Neural crest cell (in vitro differentiated cells): ENCODE measurements around the gene FNDC10. TPM values are rescaled to one million over a fixed set of nuclear protein-coding genes. Genes with fewer than 3 reads are reported as not detected.

ENCODE experiments used
- DNase-seq: peaks from one replicate; pipeline ENCODE4 v3.0.0; 2021; ENCODE audit warnings: low read depth, mixed read lengths, low spot score
- H3K27ac Mint-ChIP-seq: one replicate; pipeline ENCODE4 v1.8.0; 2021; ENCODE audit warnings: mild to moderate bottlenecking, mixed read lengths; ENCODE audit not compliant: unreplicated experiment
- H3K27me3 Mint-ChIP-seq: 2 replicates; pipeline ENCODE4 v1.8.0; 2021; ENCODE audit warnings: low read depth, mild to moderate bottlenecking, mixed read lengths
- H3K36me3 Mint-ChIP-seq: 2 replicates; pipeline ENCODE4 v1.8.0; 2021; ENCODE audit warnings: low read depth, mild to moderate bottlenecking, mixed read lengths
- H3K4me1 Mint-ChIP-seq: 2 replicates; pipeline ENCODE4 v1.8.0; 2021; ENCODE audit warnings: mixed read lengths
- H3K4me3 Mint-ChIP-seq: one replicate; pipeline ENCODE4 v1.8.0; 2021; ENCODE audit warnings: mild to moderate bottlenecking, mixed read lengths
- H3K9me3 Mint-ChIP-seq: 2 replicates; pipeline ENCODE4 v1.8.0; 2021; ENCODE audit warnings: mixed read lengths
- CTCF ChIP-seq: fragments of 200-600 bp; sonication (generic); conservative IDR thresholded peaks from 2 replicates; pipeline ENCODE4 v1.5.0; 2021; ENCODE audit warnings: antibody characterized with exemption, mild to moderate bottlenecking
- total RNA-seq: library from RNA; stranded (reverse); gene quantifications from 2 replicates; pipeline ENCODE4 v1.2.1, GENCODE V29; 2021

The FNDC10 gene
- total RNA-seq, 1 donor from 2014 or later, result 14.3 TPM

GRCh38 chr1:1625404-1625775 lies 25.5 kb upstream of the FNDC10 start:
- H3K27ac Mint-ChIP-seq, result no peak overlapping the region
- no peaks in the 10 kb centered on the region for H3K9me3 Mint-ChIP-seq
- H3K4me1 Mint-ChIP-seq, result no peaks in the 10 kb centered on the region
- H3K27me3 Mint-ChIP-seq, result peaks cover 3% of the 10 kb centered on the region
- no peak for TF ChIP-seq CTCF
- no peak overlapping the region for H3K4me3 Mint-ChIP-seq
- H3K36me3 Mint-ChIP-seq, result no peaks in the 10 kb centered on the region
- DNase-seq, result no peak

- Mint-ChIP-seq H3K36me3 (no peaks in the 10 kb centered on the region), H3K9me3 (no peaks in the 10 kb centered on the region), H3K27me3 (no peaks in the 10 kb centered on the region), H3K4me3 (no peak overlapping the region), H3K27ac (no peak overlapping the region), H3K4me1 (no peaks in the 10 kb centered on the region)
- no peak for DNase-seq
- TF ChIP-seq CTCF, result no peak
These were observed 24.8 kb upstream of the FNDC10 start for GRCh38 chr1:1624443-1625403.

- no peaks in the 10 kb centered on the region for H3K27me3 Mint-ChIP-seq
- no peak overlapping the region for H3K4me3 Mint-ChIP-seq
- H3K36me3 Mint-ChIP-seq, result no peaks in the 10 kb centered on the region
- no peak for DNase-seq
- no peak overlapping the region for H3K27ac Mint-ChIP-seq
- H3K4me1 Mint-ChIP-seq, result no peaks in the 10 kb centered on the region
- H3K9me3 Mint-ChIP-seq, result no peaks in the 10 kb centered on the region
- TF ChIP-seq CTCF, result no peak
These were observed 23.9 kb upstream of the FNDC10 start for GRCh38 chr1:1623631-1624442.

- Mint-ChIP-seq H3K36me3 (no peaks in the 10 kb centered on the region), H3K9me3 (no peaks in the 10 kb centered on the region), H3K4me3 (no peak overlapping the region), H3K27me3 (no peaks in the 10 kb centered on the region), H3K4me1 (no peaks in the 10 kb centered on the region), H3K27ac (no peak overlapping the region)
- DNase-seq, result no peak
- TF ChIP-seq CTCF, result no peak
These were observed 23.3 kb upstream of the FNDC10 start for GRCh38 chr1:1623181-1623630.

GRCh38 chr1:1622788-1623094 lies 22.8 kb upstream of the FNDC10 start:
- no peaks in the 10 kb centered on the region for H3K36me3 Mint-ChIP-seq
- H3K4me3 Mint-ChIP-seq, result peak overlapping the region; percentile 75
- no peaks in the 10 kb centered on the region for H3K9me3 Mint-ChIP-seq
- no peak overlapping the region for H3K27ac Mint-ChIP-seq
- no peaks in the 10 kb centered on the region for H3K4me1 Mint-ChIP-seq
- no peaks in the 10 kb centered on the region for H3K27me3 Mint-ChIP-seq
- no peak for DNase-seq
- TF ChIP-seq CTCF, result no peak
